Sigmoid colon (tissue), 4 donors: ENCODE measurements around the gene CELA1.

Experiments used
- EP300 ChIP-seq, 4 donors: sonication (generic); formaldehyde crosslinking; IDR thresholded peaks; one replicate each; pipeline ENCODE4 v1.6.1; 2017; ENCODE audit warnings: antibody characterized with exemption in 4 of 4
- POLR2AphosphoS5 ChIP-seq, 4 donors: sonication (generic); formaldehyde crosslinking; IDR thresholded peaks; one replicate each; pipeline ENCODE4 v1.6.1; 2017; ENCODE audit warnings: antibody characterized with exemption in 4 of 4

- TF ChIP-seq POLR2AphosphoS5 (IDR thresholded peaks at IDR 0.05) (peak in 1 of 4 donors; percentile 34), EP300 (IDR thresholded peaks at IDR 0.05) (no peak)
Measured at GRCh38 chr12:51371295-51371953, 24.9 kb upstream of the CELA1 start.
